GM12874 (cell line): Measurements from ENCODE around the gene PTPN1.

Source experiments
- CTCF ChIP-seq: IDR thresholded peaks from 2 replicates; pipeline ENCODE4 v1.5.1; 2011; ENCODE audit warnings: low read depth, mild to moderate bottlenecking, control low read depth, low read length, moderate library complexity; ENCODE audit not compliant: insufficient read depth

Gene PTPN1

DNA sequence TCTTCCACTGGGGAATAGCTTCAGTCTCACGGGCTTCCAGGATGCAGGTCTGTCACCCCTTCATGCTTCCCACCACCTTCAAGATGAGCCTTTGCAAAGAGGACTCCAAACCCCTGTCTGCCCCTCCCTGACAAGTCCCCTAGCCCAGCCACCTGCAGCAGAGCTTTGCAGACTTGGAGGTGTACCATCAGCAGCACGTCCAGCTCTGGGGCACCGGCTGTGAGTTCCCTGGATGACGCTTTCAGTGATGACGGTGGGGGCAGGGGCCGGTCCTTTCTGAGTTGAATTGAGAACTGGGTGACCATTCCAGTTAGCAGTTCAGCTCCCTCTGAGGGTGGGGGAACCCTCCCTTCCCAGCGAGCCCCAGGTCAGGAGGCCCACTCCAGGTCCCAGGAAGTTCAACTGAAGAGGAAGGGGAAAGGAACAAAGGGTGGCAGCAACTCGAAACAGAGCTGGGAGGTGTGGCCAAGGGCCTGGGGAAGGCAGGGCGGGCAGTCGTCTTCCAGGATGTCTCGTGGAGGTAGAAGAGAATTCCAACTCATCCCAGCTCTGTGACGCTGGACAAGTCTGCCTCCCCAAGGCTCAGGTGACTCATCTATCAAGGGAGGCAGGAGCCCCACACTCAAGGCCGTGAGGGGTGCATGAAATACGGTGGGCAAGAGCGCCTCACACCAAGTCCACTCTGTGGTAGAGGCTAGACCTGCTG is 86.0 kb downstream of the PTPN1 start:
- no peak for TF ChIP-seq CTCF

- no peak for TF ChIP-seq CTCF
Observed at GRCh38 chr20:50596694-50597021, 86.5 kb downstream of the PTPN1 start.

GRCh38 chr20:50597406-50597969 is 87.3 kb downstream of the PTPN1 start:
- TF ChIP-seq CTCF = no peak

GRCh38 chr20:50598074-50598473 is 87.9 kb downstream of the PTPN1 start:
- TF ChIP-seq CTCF = no peak

GRCh38 chr20:50600281-50600895 is 90.2 kb downstream of the PTPN1 start:
- TF ChIP-seq CTCF = no peak

DNA sequence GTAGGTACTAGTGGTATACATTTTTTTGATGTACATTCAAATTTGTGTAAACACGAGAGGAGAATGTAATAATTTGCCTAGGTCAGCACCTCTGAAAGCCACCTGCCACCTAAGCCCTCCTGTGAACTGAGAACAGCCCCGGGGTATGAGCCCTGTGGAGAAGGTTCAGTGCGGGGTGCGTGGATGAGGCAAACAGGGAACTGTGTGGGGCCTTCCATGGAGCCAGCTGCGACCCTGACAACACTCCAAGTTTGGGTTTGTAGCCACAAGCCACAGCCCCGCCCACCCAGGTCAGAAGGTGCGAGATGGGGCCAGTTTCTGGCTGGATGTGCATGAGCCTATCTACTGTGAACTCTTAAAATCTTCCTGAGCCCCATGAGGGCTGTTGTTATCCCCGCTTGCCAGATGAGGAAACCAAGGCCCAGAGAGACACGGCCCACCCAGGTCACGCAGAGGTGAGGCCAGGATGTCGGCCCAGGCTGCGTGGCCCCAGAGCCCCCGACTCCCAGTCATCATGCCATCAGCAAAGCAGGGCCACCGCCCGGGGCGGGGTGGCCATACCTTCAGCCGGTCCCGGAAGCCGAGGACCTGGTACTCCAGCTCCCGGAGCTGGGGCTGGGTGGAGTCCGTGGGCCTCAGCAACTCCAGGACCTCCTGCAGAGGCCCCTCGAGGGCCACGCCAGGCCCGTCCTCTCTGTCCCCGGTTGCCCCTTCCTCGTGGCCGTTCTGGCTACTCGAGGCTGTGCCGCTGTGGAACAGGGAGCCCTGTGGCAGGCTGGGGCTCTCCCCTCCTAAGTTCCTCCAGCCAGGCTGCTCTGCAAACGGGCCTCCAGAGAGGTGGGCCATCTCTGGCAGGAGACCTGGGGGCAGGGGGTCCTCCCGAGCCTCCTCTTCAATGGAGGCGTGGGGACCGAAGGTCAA is 91.6 kb downstream of the PTPN1 start:
- no peak for TF ChIP-seq CTCF
